HG02759 (cell line): ENCODE results near the gene SUDS3.
"Not testable (repeated sequence)": the region's sequence is repeated elsewhere in the genome, so short reads cannot be mapped to it uniquely, and the experiment has no call there.

ENCODE experiments used
- ATAC-seq: cut with Tn5 transposase; IDR thresholded peaks from one replicate; pipeline ENCODE4 v1.9.1; 2021; ENCODE audit warnings: mild to moderate bottlenecking, moderate library complexity; ENCODE audit not compliant: unreplicated experiment

SUDS3 gene

DNA sequence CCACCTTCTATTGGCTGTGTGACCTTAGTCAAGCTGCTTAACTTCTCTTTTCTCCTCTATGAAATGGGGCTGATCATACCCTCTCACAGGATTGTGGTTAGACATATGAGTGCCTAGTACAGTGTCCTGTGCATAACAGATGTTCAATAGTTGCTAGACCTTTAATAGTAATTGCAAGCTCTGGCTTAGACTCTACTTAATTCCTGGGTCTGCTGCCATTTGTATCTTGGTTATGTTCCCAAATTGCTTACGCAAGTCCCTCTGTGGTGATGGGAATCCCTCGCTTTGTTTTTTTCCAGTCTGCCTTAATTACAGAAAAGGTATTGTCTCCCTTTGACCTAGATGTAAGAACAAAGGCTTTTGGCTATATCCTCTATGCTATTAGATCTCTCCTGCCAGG, 15.1 kb downstream of the SUDS3 start:
- no peak for ATAC-seq

GRCh38 chr12:118391836-118392235, 15.5 kb downstream of the SUDS3 start:
- ATAC-seq, result no peak

GRCh38 chr12:118397708-118398440, 21.5 kb downstream of the SUDS3 start:
- no peak for ATAC-seq

GRCh38 chr12:118398524-118398923, 22.2 kb downstream of the SUDS3 start:
- ATAC-seq, result no peak

GRCh38 chr12:118398940-118399339, 22.6 kb downstream of the SUDS3 start:
- ATAC-seq, result no peak

DNA sequence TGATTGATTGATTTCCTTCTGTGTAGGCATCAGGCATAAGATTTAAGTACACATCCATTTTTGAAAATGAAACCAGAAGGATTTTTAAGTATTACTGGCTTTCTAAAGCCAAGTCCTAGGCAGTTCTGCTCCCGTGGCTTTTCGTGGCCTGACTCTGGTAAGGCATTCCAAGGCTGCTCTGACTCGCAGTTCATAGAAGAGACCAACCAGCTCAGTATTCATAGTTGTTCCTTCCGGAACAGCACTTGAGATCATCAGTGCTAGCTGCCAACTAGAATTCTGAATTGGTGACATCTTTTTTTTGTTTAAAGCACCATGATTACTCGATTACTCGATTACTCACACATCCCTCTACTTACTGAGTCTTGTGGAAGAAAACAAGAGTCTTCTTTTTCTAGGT, 25.9 kb downstream of the SUDS3 start:
- ATAC-seq, result no peak

GRCh38 chr12:118404876-118405521, 28.6 kb downstream of the SUDS3 start:
- ATAC-seq, result no peak

- ATAC-seq, result not testable (repeated sequence)
These were observed 31.9 kb downstream of the SUDS3 start for GRCh38 chr12:118408241-118408640.

DNA sequence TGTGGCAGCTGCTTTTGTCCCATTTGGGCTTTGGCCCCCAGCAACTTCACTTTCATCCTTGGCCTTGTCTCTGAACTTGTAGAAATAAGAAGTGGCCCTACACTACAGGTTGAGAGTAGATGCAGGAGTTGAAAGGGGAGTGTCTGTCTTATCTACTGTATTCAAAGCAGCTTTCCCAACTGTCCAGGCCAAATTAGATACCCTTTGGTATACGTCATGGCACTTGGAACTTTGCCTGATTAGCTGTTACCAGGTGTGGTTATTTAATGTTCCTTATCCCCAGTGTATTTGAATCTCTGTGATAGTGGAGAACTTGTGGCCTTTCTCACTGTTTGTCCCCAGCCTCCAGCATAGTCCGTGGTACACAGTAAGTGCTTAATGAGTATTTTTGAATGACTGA, 33.5 kb downstream of the SUDS3 start:
- ATAC-seq, result no peak

- ATAC-seq, result no peak
These were observed 41.6 kb downstream of the SUDS3 start for GRCh38 chr12:118417942-118418341.

DNA sequence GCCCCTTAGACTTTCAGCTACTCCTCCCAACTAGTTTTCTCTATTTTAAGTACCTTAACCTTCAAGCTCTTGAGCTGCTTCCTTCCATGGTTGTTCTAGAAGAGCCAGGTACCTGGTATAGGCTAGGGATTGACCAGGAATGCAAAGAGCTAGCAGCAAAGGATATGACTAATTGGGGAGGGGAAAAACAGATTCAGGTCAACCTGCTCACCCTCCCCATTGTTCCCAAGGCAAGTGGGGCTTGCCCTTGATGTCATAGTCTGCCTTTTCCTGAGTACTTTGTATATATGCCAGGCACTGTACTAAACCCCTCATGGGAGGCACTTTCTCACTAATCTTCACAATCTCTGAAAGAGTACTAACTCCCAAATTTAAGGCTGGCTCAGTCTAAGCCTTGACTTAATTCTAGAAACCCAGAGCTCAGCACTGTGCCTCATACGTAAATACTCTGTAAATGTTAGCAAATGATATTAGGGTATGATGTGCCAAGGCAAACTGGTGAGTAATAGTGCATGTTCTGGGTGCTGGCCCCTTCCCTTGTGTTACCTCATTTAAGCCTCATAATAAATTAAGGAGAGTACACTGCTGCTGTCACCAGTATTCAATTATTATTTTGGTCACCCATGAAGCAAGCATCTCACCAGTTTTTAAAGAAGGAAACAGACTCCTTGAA, 42.2 kb downstream of the SUDS3 start:
- ATAC-seq, result no peak

DNA sequence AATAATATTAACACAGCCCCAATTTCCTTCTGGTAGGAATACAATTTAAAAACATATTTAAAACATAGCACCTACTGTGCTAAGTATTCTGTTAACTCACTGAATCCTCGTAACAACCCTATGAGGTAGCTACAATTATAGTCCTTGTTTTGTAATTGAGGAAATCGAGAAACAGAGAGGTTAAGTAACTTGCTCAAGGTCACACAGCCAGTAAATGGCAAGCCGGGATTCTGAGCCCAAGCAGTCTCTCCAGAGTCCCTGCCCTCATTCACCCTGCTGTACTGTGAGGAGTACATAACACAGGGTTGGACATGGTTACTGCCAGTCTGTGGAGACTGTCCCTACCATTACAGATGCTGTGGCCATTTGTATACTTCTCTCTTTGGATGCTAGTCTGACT, 44.3 kb downstream of the SUDS3 start:
- ATAC-seq, result no peak

GRCh38 chr12:118424884-118425283, 48.5 kb downstream of the SUDS3 start:
- ATAC-seq, result no peak

DNA sequence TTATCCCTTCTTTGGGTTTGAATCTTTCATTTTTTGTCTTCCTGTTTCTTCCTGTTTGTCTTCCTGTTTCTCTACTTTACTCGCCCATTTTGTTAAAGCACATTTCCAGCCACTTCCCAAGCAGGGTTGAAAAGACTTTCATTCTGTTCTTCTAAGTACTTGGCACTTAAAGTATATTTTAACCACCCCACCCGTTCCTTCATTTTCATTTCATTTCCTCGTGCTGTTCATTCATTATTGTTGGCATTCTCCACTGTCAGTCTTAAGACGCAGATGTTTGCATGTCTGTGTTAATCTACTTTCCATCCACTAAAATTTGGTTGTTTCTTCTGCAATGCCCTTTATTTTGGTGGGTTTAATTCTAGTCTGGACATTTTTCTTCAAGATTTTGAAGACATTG, 49.0 kb downstream of the SUDS3 start:
- ATAC-seq, result no peak

- no peak for ATAC-seq
These were observed 51.5 kb downstream of the SUDS3 start for GRCh38 chr12:118427819-118428218.

DNA sequence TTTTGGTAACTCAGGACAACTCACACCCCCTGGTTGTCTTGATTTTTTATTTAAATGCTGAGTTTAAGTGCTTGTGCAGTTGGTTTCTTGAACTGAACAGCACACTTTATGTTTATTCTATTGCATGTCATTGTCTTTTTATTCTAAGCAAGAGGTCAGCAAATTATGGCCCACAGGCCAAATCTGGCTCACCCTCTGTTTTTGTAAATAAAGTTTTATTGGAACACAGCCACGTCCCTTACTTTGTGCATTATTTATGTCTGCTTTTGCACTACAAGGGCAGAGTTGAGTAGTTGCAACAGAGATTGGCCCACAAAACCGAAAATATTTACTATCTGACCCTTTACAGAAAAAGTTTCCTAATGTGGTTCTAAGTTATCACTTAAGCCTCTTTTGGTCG, 52.3 kb downstream of the SUDS3 start:
- no peak for ATAC-seq

GRCh38 chr12:118429688-118430383, 53.5 kb downstream of the SUDS3 start:
- ATAC-seq, result no peak

DNA sequence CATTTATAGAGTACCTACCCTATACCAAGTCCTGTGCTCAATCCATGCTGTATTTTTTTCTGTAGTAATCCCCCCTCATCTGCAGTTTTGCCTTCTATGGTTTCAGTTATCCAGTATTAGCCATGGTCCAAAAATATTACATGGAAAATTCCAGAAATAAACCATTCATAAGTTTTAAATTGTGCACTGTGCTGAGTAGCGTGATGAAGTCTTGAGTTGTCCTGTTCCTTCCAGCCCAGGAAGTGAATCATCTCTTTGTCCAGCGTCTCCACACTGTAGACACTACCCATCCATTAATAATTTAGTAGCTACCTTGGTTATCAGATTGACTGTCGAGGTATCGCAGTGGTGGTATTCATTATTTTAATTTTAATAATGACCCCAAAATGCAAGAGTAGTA, 54.2 kb downstream of the SUDS3 start:
- no peak for ATAC-seq

- ATAC-seq, result no peak
These were observed 56.6 kb downstream of the SUDS3 start for GRCh38 chr12:118432812-118433545.

DNA sequence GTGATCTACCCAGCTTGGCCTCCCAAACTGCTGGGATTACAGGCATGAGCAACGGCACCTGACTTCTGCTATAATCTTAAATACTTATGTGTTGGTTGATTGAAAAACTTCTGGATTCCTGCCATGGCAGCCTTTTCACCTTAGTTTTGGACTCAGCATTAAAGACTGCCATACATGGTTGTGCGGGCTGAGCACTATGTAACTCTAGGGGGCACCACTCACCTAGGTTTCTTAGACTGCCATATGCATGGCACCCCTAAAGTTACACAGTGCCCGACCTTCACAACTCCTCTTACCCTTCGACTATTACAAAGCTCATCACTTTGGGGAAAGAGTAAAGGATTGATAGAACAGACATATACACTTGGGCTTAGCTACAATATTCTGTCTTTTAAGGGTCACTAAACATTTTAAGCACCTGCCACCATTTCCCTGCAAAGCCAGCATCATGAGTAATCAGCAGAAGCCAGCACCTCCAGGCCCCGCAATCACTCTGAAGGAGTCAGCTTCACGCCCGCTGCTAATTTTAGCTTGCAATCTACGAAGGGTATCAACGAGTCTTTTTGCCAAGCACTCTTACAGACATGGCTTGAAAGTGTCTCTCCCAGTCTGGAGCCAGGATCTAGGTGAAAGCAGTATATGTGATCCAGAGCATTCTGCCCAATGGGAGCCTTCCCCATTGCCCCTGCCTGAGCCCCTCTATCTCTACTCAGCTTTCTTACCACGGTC, 59.8 kb downstream of the SUDS3 start:
- no peak for ATAC-seq
